Activated CD4-positive, CD25-positive, alpha-beta regulatory T cell treated with anti-CD3 and anti-CD28 coated beads, Interleukin-2, amount 50 U/mL, for 72 hours (primary cell): ENCODE results near the gene HIP1R.
"Not testable (repeated sequence)": the region's sequence is repeated elsewhere in the genome, so short reads cannot be mapped to it uniquely, and the experiment has no call there.

Source experiments
- DNase-seq: peaks from one replicate; pipeline ENCODE4 v3.0.0; 2021

The HIP1R gene

GRCh38 chr12:122834921-122835749 lies at the start of gene HIP1R:
TSS of gene HIP1R (plus strand) at chr12:122835457. CDS start at chr12:122835551, 94 bp downstream.
- DNase-seq, result peak; percentile 77

GRCh38 chr12:122785503-122785902 lies 49.8 kb upstream of the HIP1R start:
- no peak for DNase-seq

- DNase-seq, result no peak
Measured at GRCh38 chr12:122788387-122788786, 46.9 kb upstream of the HIP1R start.

GRCh38 chr12:122789637-122790036 lies 45.6 kb upstream of the HIP1R start:
- no peak for DNase-seq

- no peak for DNase-seq
Measured at GRCh38 chr12:122790393-122791075, 44.7 kb upstream of the HIP1R start.

GRCh38 chr12:122793685-122794106 lies 41.6 kb upstream of the HIP1R start:
- DNase-seq, result no peak

GRCh38 chr12:122795807-122796206 lies 39.5 kb upstream of the HIP1R start:
- DNase-seq, result no peak

- DNase-seq, result no peak
Measured at GRCh38 chr12:122799641-122800243, 35.5 kb upstream of the HIP1R start.

- DNase-seq, result no peak
Measured at GRCh38 chr12:122803937-122804336, 31.3 kb upstream of the HIP1R start.

GRCh38 chr12:122804957-122805356 lies 30.3 kb upstream of the HIP1R start:
- not testable (repeated sequence) for DNase-seq

- no peak for DNase-seq
Measured at GRCh38 chr12:122807651-122808050, 27.6 kb upstream of the HIP1R start.

- DNase-seq, result no peak
Measured at GRCh38 chr12:122811777-122812176, 23.5 kb upstream of the HIP1R start.

GRCh38 chr12:122813310-122813713 lies 21.9 kb upstream of the HIP1R start:
- DNase-seq, result no peak

GRCh38 chr12:122819209-122819785 lies 16.0 kb upstream of the HIP1R start:
- no peak for DNase-seq

- no peak for DNase-seq
Measured at GRCh38 chr12:122820138-122820537, 15.1 kb upstream of the HIP1R start.

- DNase-seq, result no peak
Measured at GRCh38 chr12:122820838-122821271, 14.4 kb upstream of the HIP1R start.

- no peak for DNase-seq
Measured at GRCh38 chr12:122823429-122823828, 11.8 kb upstream of the HIP1R start.

- no peak for DNase-seq
Measured at GRCh38 chr12:122825773-122826724, 9.2 kb upstream of the HIP1R start.

GRCh38 chr12:122827258-122827657 lies 8.0 kb upstream of the HIP1R start:
- no peak for DNase-seq

- no peak for DNase-seq
Measured at GRCh38 chr12:122830517-122831214, 4.6 kb upstream of the HIP1R start.

- no peak for DNase-seq
Measured at GRCh38 chr12:122834104-122834920, 945 bp upstream of the HIP1R start.
